ENCODE data around the gene TMC6. TPM values are rescaled to one million over a fixed set of nuclear protein-coding genes. Genes with fewer than 3 reads are reported as not detected.

Gene TMC6
- total RNA-seq, 4 donors from 2014 or later: 14.4 to 21.4 (median 18.5) TPM

DNA sequence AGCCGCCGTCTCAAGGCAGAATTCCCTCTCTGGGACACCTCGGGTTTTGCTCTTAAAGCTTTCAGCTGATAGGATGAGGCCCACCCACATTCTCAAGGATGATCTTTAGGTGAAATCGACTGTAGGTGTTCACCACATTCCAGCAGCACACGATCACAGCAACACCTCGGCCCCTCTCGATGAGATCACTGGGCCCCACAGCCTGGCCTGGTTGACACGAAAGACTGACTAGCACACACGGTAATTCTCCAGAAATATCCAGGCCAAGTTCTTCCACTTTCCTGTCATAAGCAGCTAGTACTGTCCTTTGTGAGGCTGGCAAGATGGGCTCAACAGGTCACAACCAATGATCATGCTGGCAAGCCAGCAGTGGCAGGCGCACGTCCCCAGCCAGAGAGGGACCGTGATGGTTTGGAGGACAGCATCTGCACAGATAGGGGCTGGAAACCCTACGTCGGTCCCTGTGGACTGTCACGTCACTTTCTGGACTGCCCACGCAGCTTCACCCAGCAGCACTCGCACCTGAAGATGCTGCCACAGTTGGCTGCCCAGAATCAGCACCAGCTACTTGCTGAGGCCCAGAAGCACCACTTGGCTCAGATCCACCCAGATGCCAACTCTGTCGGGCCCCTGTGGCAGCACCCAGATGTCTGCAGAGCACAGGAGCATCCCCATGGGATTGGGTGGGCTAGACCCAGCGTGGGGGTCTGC is 17.4 kb downstream of the TMC6 start:
- no peaks in the 10 kb centered on the region for H3K9me3 ChIP-seq
- peaks cover 20 to 49% (median 24%) of the 10 kb centered on the region in 4 donors for H3K4me1 ChIP-seq
- no peak overlapping the region for H3K4me3 ChIP-seq
- DNase-seq (ENCODE audit: extremely low spot score): no peak
- TF ChIP-seq CTCF (IDR thresholded peaks at IDR 0.05): no peak
- no peak for TF ChIP-seq POLR2A (IDR thresholded peaks at IDR 0.05; ENCODE audit: low read depth)
- no peak for TF ChIP-seq EP300 (IDR thresholded peaks at IDR 0.05)
- TF ChIP-seq POLR2AphosphoS5 (IDR thresholded peaks at IDR 0.05): no peak
- no peak overlapping the region for H3K27ac ChIP-seq (replicated peaks in 1 of 4)
- no peaks in the 10 kb centered on the region for H3K27me3 ChIP-seq
- 71% methylated on average over 11 of the region's 19 CpGs for WGBS
- intact Hi-C loops (cut with DNase I): loop anchor here (5.0 kb wide), 1 partner anchor 61 kb away; no protein-coding TSS in a partner anchor
- peaks cover 0 to 55% (median 24%) of the 10 kb centered on the region in 4 donors for H3K36me3 ChIP-seq

GRCh38 chr17:78110363-78111015 is 18.1 kb downstream of the TMC6 start:
- H3K27ac ChIP-seq (replicated peaks in 1 of 4): no peak overlapping the region
- H3K9me3 ChIP-seq: no peaks in the 10 kb centered on the region
- TF ChIP-seq CTCF (IDR thresholded peaks at IDR 0.05): no peak
- no peak for TF ChIP-seq EP300 (IDR thresholded peaks at IDR 0.05)
- no peak for TF ChIP-seq POLR2AphosphoS5 (IDR thresholded peaks at IDR 0.05)
- TF ChIP-seq POLR2A (IDR thresholded peaks at IDR 0.05; ENCODE audit: low read depth): no peak
- H3K4me1 ChIP-seq: peaks cover 23 to 54% (median 26%) of the 10 kb centered on the region in 4 donors
- H3K36me3 ChIP-seq: peaks cover 0 to 62% (median 24%) of the 10 kb centered on the region in 4 donors
- no peak overlapping the region for H3K4me3 ChIP-seq
- H3K27me3 ChIP-seq: no peaks in the 10 kb centered on the region
- intact Hi-C loops (cut with DNase I): loop anchor here (5.0 kb wide), 1 partner anchor 62 kb away; no protein-coding TSS in a partner anchor
- 79% methylated on average over 22 of the region's 22 CpGs for WGBS
- DNase-seq (ENCODE audit: extremely low spot score): no peak

GRCh38 chr17:78109489-78109761 is 19.1 kb downstream of the TMC6 start:
- 79% methylated on average over 9 of the region's 9 CpGs for WGBS
- DNase-seq (ENCODE audit: extremely low spot score): no peak
- Histone ChIP-seq H3K4me1 (peaks cover 23 to 53% (median 29%) of the 10 kb centered on the region in 4 donors), H3K4me3 (no peak overlapping the region), H3K9me3 (no peaks in the 10 kb centered on the region), H3K27me3 (no peaks in the 10 kb centered on the region), H3K27ac (replicated peaks in 1 of 4) (no peak overlapping the region), H3K36me3 (peaks cover 6 to 72% (median 32%) of the 10 kb centered on the region in 4 donors)
- TF ChIP-seq POLR2A (IDR thresholded peaks at IDR 0.05; ENCODE audit: low read depth) (no peak), EP300 (IDR thresholded peaks at IDR 0.05) (no peak), POLR2AphosphoS5 (IDR thresholded peaks at IDR 0.05) (no peak), CTCF (IDR thresholded peaks at IDR 0.05) (no peak)
- intact Hi-C loops (cut with DNase I): no loop called here

- DNase-seq (ENCODE audit: extremely low spot score): no peak
- TF ChIP-seq POLR2AphosphoS5 (IDR thresholded peaks at IDR 0.05) (no peak), POLR2A (IDR thresholded peaks at IDR 0.05; ENCODE audit: low read depth) (no peak)
- Histone ChIP-seq H3K27ac (replicated peaks in 1 of 4) (no peak overlapping the region), H3K36me3 (peaks cover 11 to 77% (median 37%) of the 10 kb centered on the region in 4 donors), H3K27me3 (no peaks in the 10 kb centered on the region), H3K4me3 (no peak overlapping the region), H3K9me3 (no peaks in the 10 kb centered on the region), H3K4me1 (peaks cover 18 to 48% (median 28%) of the 10 kb centered on the region in 4 donors)
- WGBS: 80% methylated on average over 18 of the region's 18 CpGs
- intact Hi-C loops (cut with DNase I): no loop called here
Measured at GRCh38 chr17:78108726-78109488, 19.6 kb downstream of the TMC6 start.

All from esophagus muscularis mucosa (tissue), 4 donors.